Lower lobe of right lung (tissue), 2 donors: Measurements from ENCODE around the gene RDH12. TPM values are rescaled to one million over a fixed set of nuclear protein-coding genes. Genes with fewer than 3 reads are reported as not detected.

Source experiments
- ATAC-seq, 2 donors: fragments of 200-7000 bp; cut with Tn5 transposase; one replicate each; pipeline ENCODE4 v1.9.1; 2020 to 2022; ENCODE audit warnings: mild to moderate bottlenecking in 2 of 2, moderate library complexity in 2 of 2
- DNase-seq: peaks from one replicate; pipeline ENCODE4 v3.0.0-alpha.2; 2020
- H3K27ac ChIP-seq: fragments of 200-600 bp; one replicate; pipeline ENCODE4 v1.8.0; 2022
- H3K27me3 ChIP-seq: fragments of 200-600 bp; one replicate; pipeline ENCODE4 v1.8.0; 2022; ENCODE audit warnings: low read depth
- H3K36me3 ChIP-seq: fragments of 200-600 bp; one replicate; pipeline ENCODE4 v1.8.0; 2022; ENCODE audit warnings: mild to moderate bottlenecking
- H3K4me1 ChIP-seq: fragments of 200-600 bp; one replicate; pipeline ENCODE4 v1.8.0; 2022
- H3K4me3 ChIP-seq: fragments of 200-600 bp; one replicate; pipeline ENCODE4 v1.8.0; 2022; ENCODE audit warnings: mild to moderate bottlenecking
- H3K9me3 ChIP-seq: fragments of 200-600 bp; one replicate; pipeline ENCODE4 v1.8.0; 2022
- intact Hi-C: fragments of 100-400 bp; cut with DNase I; formaldehyde crosslinking; loops from one replicate; pipeline ENCODE4 v1.11.0; 2022
- total RNA-seq: library from RNA; stranded (reverse); fragmentation: NEBNext Ultra II Directional; extraction: Animal tissue kit (Norgen Biotek cat#: 25700); gene quantifications from one replicate; pipeline ENCODE4 v1.2.1, GENCODE V29; 2021
- TF ChIP-seq, protein P1 (sequence below): fragments of 200-600 bp; IDR thresholded peaks from one replicate; pipeline ENCODE4 v1.8.0; 2022; ENCODE audit warnings: antibody characterized with exemption, mild to moderate bottlenecking
- donor health status: DM: no; HTN: yes; CAD: no; lungs with severe emphysema.

The RDH12 gene
- total RNA-seq, 1 donor from 2014 or later = 0.38 TPM

DNA sequence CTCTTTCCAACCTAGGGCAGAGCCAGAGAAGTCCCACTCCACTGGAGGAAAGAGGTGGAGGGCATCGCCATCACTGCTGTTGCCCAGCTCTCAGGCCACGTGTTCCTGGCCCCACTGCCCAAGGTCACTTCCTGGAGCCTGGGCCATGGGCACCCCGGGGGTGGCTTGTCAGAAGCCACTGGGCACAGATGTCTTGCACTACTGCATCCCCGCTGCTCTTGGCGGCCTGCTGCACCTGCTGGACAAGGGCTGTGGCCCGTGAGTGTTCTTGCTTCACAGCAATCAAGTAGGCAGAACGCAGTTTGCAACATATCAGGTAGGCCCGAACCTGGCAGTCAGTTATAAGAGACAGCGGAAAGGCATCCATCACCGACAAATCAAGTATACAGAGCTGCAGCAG, 46.6 kb downstream of the RDH12 start:
- Histone ChIP-seq H3K36me3 (peaks cover 64% of the 10 kb centered on the region), H3K9me3 (no peaks in the 10 kb centered on the region)
- intact Hi-C loops = no loop called here

DNA sequence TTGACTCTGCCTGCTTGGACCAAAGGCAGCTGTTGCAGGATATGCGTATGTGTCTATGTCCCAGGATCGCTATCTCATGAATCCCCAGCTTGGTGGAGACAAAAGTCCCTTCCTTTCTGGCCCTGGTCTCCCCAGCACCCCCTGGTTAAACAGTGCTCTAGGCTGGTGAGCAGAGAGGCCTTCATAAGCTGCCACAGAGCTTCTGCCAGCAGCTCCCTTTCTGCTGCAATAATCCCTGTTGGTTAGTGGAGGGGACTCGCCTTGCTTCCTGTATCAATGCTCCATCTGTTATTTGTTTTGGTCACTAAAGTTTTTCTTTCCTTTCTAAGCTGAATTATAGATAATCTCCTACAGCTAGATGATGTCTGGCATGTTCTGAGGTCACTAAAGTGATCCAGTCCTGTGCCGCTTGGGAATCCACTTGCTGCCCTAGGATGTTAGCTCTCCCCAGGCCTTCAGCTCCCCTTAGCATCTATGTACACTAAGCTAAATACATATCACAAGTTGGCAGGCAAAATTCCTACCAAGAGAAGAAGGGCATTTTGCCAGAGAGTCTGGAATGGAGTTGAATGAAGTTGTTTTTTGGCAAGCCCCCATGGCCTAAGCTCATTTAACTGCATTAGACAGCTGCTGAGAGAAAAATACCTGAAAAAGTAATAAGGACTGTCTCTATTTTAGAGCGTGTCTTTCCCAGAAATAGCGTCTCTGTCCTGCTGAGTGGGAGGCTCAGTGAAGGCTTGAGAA, 47.8 kb downstream of the RDH12 start:
- DNase-seq (no peak), ATAC-seq (no peak)
- H3K36me3 ChIP-seq = peaks cover 76% of the 10 kb centered on the region
- no peak overlapping the region for H3K27ac ChIP-seq
- TF ChIP-seq, protein P1, sequence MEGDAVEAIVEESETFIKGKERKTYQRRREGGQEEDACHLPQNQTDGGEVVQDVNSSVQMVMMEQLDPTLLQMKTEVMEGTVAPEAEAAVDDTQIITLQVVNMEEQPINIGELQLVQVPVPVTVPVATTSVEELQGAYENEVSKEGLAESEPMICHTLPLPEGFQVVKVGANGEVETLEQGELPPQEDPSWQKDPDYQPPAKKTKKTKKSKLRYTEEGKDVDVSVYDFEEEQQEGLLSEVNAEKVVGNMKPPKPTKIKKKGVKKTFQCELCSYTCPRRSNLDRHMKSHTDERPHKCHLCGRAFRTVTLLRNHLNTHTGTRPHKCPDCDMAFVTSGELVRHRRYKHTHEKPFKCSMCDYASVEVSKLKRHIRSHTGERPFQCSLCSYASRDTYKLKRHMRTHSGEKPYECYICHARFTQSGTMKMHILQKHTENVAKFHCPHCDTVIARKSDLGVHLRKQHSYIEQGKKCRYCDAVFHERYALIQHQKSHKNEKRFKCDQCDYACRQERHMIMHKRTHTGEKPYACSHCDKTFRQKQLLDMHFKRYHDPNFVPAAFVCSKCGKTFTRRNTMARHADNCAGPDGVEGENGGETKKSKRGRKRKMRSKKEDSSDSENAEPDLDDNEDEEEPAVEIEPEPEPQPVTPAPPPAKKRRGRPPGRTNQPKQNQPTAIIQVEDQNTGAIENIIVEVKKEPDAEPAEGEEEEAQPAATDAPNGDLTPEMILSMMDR = no peak
- H3K9me3 ChIP-seq = no peaks in the 10 kb centered on the region
- no peak overlapping the region for H3K4me3 ChIP-seq
- no peaks in the 10 kb centered on the region for H3K4me1 ChIP-seq
- intact Hi-C loops = no loop called here
- H3K27me3 ChIP-seq = no peaks in the 10 kb centered on the region

More for the DNA sequence above, 46.6 kb downstream of the RDH12 start:
- Histone ChIP-seq H3K4me3 (no peak overlapping the region), H3K27ac (no peak overlapping the region), H3K27me3 (no peaks in the 10 kb centered on the region), H3K4me1 (no peaks in the 10 kb centered on the region)
- ATAC-seq (no peak), DNase-seq (no peak)
- TF ChIP-seq, protein P1 = no peak

DNA sequence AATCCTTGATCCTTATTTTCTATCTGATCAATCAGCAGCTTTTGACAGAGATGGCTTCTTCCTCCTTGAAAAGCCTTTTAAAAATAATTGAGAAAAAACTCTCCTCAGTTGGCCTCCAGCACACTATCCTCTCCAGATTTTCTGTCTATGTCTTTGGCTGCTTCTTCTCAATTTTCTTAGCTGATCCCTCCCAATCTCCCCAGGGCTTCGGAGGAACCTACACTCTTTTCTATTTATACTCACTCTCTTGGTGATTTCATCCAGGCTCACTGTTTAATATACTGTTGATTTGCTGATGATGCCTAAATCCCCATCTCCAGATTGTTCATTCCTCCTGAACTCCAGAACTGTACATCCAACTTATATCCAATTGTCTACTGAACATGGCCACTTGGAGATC, 54.8 kb downstream of the RDH12 start:
- DNase-seq (no peak), ATAC-seq (no peak)
- intact Hi-C loops = no loop called here
- Histone ChIP-seq H3K4me3 (no peak overlapping the region), H3K4me1 (no peaks in the 10 kb centered on the region), H3K36me3 (peaks cover 74% of the 10 kb centered on the region), H3K9me3 (no peaks in the 10 kb centered on the region), H3K27ac (no peak overlapping the region), H3K27me3 (no peaks in the 10 kb centered on the region)
- TF ChIP-seq, protein P1 = no peak

DNA sequence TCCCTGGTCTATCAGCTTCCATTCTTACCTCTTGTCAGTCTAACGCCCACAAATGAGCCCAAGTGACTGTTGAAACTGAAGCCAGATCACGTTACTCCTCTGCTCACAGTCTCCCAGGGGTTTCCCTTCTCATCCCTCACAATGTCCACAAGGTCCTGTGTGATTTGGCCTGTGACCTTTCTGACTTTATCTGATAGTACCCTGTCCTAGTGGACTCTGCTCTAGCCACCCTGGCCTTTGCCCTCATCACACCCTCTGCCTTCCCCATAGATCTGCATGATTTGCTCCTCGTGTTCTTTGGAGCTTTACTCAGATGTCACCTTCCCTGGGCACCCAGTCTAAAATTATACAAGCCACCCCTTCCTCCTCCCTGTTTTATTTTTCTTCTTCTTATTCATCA, 55.5 kb downstream of the RDH12 start:
- Histone ChIP-seq H3K4me3 (no peak overlapping the region), H3K27me3 (no peaks in the 10 kb centered on the region), H3K9me3 (no peaks in the 10 kb centered on the region), H3K4me1 (no peaks in the 10 kb centered on the region), H3K27ac (no peak overlapping the region), H3K36me3 (peaks cover 74% of the 10 kb centered on the region)
- DNase-seq (no peak), ATAC-seq (no peak)
- TF ChIP-seq, protein P1 = no peak
- intact Hi-C loops = no loop called here

DNA sequence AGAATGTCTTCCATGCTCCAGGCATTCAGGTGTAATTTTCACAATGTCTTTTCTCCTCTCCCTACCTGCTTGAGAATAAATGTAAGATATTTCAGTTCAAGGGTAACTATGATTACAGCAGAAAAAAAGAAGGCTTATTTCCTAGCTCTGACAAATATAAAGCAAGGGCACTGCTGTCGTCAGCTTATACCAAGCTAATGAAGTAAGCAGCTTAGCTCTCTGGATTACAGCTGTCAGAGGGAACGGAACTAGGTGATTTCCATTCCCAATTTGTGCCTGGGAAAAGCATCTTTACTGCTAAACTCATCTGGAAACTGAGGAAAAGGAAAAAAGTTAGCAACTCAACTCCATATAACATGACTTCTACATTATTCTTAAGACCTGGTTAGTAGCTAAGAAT, 58.2 kb downstream of the RDH12 start:
- intact Hi-C loops = no loop called here
- TF ChIP-seq, protein P1 = no peak
- ATAC-seq = no peak
- no peak for DNase-seq
- Histone ChIP-seq H3K4me1 (no peaks in the 10 kb centered on the region), H3K4me3 (no peak overlapping the region), H3K36me3 (peaks cover 74% of the 10 kb centered on the region), H3K27me3 (no peaks in the 10 kb centered on the region), H3K27ac (no peak overlapping the region), H3K9me3 (no peaks in the 10 kb centered on the region)
